Measurements from ENCODE around the gene CSMD2. TPM values are rescaled to one million over a fixed set of nuclear protein-coding genes. Genes with fewer than 3 reads are reported as not detected.

The CSMD2 gene
- 2.6 and 3.7 TPM in 2 replicates for total RNA-seq (ENCODE audit: low replicate concordance)

GRCh38 chr1:34164771-34165391, at the start of gene CSMD2:
CSMD2 (minus strand) TSS chr1:34165230; CDS start chr1:34165097, 133 bp downstream.

GRCh38 chr1:34176830-34177603, 12.0 kb upstream of the CSMD2 start, which contains the start of gene C1orf94:
C1orf94 (plus strand) TSS chr1:34176907; CDS start chr1:34177790, 883 bp downstream.

GRCh38 chr1:33863779-33864178, 301.3 kb downstream of the CSMD2 start, which contains the start of gene HMGB4:
HMGB4 (plus strand) TSS chr1:33864079; CDS start chr1:33864192, 113 bp downstream.

GRCh38 chr1:33472269-33472980, 692.6 kb downstream of the CSMD2 start, which contains the start of gene ZSCAN20:
ZSCAN20 (plus strand) TSS chr1:33472645; CDS start chr1:33479289, 6,644 bp downstream.

Other genes starting within 250 kb of the CSMD2 start
- not detected in 2 replicates for gene C1orf94, start 11.7 kb upstream of the CSMD2 start, total RNA-seq (ENCODE audit: low replicate concordance)